ENCODE data around the gene KIF3B.
"Not testable (repeated sequence)": the region's sequence is repeated elsewhere in the genome, so short reads cannot be mapped to it uniquely, and the experiment has no call there.

The KIF3B gene

DNA sequence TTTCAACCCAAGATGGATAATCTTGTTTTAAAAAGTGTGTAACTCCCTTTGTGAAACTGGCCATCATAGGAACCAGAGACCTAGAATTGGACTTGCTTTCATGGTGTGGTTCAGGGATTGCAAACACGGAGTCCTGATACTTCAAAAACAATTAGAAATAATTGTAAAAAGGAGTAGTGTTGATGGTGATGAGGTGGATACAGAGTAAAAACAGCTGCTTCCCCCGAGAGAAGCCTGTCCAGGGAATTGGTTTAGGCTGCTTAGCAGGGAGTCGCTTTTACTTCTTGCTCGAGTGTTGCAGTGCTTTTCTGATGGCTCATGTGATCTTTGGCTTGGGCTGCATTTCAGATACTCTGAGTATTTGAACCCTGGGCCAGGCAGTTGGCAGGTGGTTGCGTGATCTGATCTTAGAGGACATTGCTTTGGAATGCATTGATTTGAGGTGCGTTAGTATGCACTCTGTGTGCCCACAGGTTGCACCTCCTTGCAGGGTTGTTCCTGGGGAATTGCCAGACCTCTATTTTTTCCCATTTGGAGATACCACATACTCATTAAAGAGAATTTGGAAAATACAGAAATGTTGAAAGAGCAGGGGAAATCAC is 19.5 kb downstream of the KIF3B start:
- DNase-seq: no peak

DNA sequence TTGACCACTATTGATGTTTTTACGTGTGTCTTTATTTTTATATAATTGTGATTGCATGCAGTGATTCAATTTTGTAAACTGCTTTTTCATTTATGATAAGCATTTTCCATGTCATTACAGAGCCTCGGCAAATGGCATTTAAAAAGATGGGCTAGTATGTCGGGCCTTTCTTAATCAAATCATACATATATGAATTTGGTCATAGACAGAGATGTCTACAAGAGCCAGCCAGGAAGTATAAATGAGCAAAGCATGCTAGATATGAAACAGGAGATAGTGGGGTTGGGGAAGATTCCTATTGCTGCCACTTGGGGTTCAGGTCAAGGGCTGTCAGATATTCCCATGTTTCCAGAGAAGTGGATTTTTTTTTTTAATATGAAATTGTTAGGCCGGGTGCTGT is 20.0 kb downstream of the KIF3B start:
- DNase-seq: no peak

DNA sequence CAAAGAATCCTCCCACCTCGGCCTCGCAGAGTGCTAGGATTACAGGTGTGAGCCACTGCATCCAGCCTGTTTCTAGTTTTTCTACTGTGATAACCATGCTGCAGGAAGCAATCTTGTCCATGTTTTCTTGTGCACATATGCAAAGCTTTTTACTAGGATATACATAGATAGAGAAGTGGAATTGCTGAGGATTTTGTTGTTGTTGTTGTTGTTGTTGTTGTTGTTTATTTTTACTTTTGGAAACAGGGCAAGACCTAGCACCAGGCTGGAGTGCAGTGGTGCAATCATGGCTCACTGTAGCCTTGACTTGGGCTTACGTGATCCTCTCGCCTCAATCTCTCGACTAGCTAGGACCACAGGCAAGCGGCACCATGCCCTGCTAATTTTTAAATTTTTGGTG is 23.2 kb downstream of the KIF3B start:
- DNase-seq: no peak

DNA sequence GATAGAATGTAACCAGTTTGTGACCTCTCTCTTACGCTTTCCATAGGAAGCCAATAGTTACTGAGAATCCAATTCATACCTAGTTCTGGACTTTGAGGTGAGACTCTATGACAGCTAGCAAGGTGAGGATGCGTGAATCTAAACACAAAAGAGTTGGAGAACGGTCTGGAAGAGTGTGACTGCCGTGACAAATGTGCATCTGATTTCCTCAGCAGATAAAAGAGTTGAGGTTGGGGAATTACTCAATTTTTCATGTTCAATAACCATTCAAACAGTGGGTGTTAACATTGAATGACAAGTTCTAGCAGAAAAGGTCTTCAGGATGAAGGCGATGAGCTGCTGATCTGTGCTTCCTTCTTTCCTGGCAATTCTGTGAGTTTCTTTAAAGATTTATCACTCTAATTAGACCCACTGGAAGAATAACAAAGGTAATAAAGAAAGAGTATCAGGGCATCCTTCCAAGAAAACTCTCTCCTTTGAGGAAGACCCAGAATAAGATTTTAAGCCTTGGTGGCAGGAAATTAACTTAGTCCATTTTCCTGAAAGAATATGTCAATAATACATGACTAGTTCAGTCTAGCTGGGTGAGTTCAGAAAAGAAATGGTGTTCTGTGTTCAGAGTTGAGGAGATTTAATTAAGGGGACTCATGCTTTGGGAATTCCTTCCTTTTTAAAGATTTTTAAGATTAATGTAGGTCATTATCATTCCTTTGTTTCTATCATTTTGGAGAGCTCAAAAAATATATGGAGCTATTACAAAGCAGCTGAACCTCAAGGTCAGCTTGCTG is 24.5 kb downstream of the KIF3B start:
- DNase-seq: no peak

DNA sequence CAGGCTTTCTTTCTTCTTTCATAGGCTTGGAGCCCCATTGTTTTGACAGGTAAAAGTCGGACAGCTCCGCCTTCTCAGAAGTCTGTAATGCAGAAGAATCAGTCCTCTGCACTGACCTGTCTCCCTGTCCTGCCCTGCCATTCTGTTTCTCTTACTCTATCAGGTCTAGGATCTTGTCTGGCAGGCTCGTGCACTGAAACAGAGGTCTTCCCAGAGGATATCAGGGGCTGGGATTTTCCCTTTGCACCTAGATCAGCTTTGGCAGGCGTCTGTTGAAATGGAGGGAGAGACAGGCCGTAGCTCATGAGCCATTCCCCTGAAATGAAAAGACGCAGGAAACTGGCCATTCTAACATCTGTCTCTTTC is 25.0 kb downstream of the KIF3B start:
- DNase-seq: no peak

DNA sequence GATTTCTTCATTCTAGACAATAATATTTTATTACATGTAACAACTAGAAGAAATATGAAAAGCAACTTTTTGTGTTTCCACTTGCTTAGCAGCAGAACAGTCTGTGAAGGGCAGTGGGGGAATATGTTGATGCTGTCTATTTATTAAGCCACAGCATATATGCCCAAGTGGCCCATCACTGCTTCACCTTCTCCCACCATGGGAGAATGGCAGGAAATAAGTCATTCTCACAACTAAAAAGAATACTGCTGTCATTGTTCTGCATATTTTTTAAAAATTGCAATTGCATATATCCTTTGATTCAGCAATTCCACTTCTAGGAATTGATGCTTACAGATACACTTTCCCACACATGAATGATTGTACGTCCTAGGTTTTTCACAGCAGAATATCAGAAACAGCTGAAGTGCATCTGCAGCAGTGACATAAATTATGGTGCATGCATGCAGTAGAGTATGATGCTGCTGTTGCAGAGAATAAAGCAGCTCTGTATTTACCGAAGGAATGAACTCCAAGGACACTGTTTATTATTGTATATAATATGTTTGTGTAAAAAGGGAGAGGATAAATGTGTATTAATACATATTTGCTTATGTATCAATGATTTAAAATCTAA is 26.8 kb downstream of the KIF3B start:
- no peak for DNase-seq

DNA sequence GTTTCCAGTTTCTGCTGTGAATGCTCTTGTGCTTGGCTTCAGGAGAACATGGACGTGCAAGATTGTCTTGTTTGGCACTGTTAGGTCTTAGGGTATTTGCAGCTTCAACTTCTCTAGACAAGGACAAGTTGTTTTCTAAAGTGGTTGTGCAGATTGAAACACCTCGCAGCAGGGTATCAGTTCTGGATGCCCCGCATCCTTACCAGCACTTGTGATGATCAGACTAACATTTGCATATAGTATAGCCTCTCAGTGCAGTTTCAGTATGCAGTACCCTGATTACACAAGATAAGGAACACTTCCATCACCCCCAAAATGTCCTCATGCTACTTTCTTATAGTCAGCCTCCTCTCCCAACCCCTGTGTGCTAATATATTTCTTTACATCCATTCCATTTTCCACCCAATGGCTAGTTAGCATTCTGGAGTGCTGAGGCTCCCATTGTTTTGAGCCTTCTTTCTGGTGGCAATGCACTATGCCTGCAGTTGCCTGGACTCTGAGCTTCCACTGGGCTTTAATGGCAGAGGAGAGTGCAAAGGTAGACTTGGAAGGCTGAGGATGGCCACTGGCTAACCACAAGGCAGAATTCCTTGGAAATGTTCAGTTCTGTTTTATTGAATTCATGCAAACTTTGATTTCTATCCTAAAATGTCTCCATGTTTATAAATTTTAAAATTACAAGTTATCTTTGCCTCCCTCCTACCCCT is 35.4 kb downstream of the KIF3B start:
- no peak for DNase-seq

DNA sequence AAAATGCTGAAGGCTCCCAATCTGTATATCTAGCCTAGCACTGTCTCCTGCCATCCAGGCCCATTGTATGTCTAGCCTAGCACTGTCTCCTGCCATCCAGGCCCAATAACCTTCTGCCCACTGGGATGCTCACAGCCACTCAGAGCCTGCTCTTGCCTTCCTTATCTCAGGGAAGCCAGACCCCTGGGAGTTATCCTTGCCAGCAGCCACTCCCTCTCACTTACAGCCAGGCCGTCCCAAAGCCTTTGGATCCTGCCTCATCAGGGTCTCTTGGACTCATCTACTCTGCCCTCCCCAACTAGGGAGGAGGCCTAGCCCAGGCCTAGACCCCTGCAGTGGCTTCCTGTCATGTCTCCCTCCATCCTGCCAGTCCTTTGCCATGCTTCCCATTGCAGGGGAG is 37.3 kb downstream of the KIF3B start:
- no peak for DNase-seq

DNA sequence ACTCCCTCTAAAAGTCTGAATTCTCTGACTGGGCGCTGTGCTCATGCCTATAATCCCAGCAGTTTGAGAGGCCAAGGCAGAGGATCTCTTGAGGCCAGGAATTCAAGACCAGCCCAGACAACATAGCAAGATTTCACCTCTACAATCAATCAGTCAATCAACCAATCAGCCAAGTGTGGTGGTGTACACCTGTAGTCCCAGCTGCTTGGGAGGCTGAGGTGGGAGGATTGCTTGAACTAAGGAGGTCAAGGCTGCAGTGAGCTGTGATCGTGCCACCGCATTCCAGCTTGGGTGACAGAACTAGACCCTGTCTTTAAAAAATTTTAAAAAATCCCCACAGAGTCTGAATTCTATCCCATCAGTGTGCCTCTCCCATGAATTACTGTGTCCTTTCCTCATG is 37.9 kb downstream of the KIF3B start:
- DNase-seq: no peak

DNA sequence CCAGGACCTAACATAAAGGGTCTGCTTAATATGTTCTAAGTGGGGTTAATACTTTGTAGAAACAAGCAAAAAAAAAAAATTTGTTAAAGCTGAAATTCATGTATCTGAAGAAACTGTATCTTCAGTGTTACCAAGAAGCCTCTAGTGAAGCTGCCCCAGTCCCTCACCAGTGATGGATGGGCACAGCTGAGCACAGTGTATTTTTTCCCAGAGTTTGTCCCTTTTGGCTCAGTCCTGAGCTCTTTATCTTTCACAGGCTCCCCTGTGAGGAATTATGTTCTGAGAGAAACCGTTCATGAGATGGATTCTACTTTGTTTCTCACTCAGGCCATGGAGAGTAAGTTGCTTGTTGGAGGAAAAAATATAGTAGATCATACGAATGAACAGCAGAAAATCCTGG is 38.4 kb downstream of the KIF3B start:
- DNase-seq: no peak

DNA sequence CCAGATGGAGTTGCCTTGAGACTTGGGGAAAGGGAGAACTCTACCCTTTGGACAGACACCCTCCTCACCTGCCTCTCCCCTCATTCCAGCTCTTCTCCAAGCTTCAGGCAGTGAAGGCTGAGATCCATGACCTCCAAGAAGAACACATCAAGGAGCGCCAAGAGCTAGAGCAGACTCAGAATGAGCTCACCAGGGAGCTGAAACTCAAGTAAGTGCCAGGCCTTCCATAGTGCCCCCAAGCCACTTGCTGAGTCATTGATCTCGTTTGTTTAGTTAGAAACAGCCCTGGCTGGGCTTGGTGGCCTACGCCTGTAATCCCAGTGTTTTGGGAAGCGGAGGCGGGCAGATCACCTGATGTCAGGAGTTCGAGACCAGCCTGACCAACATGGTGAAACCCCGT is 39.2 kb downstream of the KIF3B start:
- no peak for DNase-seq

DNA sequence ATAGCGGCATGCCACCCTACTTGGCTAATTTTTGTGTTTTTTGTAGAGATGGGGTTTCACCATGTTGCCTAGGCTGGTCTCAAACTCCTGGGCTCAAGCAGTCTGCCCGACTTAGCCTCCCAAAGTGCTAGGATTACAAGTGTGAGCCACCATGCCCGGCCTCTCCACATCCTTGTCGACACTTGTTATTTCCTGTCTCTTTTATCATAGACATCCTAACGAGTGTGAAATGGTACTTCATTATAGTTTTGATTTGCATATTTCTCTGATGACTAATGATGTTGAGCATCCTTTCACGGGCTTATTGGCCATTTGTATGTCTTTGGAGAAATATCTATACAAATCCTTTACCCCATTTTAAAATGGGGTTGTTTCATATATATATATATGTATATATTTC is 41.6 kb downstream of the KIF3B start:
- no peak for DNase-seq

DNA sequence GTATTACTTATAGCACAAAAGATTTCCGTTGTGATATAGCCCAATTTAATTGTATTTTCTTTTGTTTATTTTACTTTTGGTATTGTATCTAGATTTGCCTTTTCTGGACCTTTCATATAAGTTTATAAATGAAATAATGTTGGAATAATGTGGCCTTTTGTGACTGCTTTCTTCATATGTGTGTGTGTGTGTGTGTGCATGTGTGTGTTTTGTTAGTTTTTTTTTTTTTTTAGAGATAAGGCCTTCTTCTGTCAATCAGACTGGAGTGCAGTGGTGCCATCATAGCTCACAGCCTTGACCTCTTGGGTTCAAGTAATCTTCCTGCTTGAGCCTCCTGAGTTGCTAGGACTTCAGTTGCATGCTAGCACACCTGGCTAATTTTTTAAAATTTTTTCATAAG is 42.9 kb downstream of the KIF3B start:
- DNase-seq: no peak

DNA sequence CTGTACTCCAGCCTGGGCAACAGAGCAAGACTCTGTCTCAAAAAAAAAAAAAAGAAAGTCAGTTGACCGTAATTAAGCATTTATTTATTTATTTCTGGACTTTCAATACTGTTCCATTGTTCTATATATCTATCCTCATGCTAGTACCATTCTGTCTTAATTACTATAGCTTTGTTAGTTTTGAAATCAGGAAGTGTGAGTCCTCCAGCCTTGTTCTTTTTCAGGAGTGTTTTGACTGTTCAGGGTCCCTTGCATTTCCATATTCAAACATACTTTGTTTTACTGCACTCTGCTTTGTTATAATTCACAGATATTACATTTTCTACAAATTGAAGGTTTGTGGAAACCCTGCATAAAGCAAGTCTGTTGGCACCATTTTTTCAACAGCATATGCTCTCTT is 43.9 kb downstream of the KIF3B start:
- DNase-seq: no peak

DNA sequence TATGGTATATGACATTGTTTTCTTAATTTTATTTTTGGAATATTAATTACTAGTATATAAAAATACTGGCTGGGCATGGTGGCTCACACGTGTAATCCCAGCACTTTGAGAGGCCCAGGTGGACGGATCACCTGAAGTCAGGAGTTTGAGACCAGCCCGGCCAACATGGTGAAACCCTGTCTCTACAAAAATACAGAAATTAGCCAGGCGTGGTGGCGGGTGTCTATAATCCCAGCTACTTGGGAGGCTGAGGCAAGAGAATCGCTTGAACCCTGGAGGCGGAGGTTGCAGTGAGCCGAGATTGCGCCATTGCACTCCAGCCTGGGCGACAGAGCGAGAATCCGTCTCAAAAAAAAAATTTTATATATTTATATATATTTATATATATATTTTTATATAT is 44.8 kb downstream of the KIF3B start:
- not testable (repeated sequence) for DNase-seq

DNA sequence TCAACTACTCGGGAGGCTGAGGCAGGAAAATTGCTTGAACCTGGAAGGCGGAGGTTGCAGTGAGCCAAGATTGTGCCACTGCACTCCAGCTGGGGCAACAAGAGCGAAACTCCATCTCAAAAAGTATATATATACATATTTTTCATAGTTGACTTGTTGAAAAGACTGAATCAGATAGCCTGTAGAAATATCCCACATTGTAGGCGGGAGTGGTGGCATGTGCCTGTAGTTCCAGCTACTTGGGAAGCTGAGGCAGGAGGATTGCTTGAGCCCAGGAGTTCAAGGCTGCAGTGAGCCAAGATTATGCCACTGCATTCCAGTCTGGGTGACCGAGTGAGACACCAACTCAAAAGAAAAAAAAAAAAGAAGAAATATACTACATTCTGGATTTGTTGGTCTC is 46.3 kb downstream of the KIF3B start:
- DNase-seq: not testable (repeated sequence)

DNA sequence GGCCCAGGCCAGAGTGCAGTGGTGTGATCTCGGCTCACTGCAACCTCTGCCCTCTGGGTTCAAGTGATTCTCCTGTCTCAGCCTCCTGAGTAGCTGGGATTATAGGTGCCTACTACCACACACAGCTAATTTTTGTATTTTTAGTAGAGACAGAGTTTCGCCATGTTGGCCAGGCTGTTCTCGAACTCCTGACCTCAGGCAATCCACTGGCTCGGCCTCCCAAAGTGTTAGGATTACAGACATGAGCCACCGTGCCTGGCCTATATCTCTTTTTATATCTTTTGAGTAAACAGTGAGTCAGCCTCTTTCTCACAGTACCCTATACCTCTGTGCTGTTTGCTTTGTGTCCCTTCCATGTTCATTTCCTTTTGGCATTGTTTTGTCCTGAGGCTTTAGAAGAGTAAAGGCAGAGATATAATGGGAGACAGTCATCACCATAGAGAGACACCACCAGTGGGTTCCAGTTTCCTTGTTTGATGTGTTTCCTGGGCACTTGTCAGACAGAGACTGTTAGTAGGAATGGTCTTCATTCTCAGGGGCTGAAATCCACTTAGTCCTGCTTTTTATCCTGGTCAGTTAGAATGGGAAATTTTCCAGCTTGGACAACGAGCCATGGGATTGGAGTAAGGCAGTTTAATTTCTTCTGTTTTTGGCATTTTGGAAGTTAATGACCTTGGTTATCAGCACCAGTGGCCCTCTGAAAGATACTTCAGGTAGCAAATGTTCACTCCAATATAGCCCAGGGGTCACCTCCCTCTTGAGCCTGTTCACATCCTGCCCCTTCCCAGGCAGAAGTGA is 48.5 kb downstream of the KIF3B start:
- DNase-seq: no peak

DNA sequence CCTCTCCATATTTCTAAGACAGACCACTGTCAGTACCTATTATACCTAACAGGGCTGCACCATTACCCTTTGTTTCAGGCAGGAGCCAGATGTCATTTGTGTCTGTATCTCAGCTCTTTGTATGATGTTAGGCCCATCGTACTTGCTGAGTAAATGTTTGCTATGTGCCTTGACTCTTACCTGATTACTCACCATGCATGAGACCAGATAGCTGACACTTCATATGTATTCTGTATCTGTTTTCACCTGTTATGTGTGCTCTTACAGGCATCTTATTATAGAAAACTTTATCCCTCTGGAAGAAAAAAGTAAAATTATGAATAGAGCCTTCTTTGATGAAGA is 49.0 kb downstream of the KIF3B start:
- no peak for DNase-seq

DNA sequence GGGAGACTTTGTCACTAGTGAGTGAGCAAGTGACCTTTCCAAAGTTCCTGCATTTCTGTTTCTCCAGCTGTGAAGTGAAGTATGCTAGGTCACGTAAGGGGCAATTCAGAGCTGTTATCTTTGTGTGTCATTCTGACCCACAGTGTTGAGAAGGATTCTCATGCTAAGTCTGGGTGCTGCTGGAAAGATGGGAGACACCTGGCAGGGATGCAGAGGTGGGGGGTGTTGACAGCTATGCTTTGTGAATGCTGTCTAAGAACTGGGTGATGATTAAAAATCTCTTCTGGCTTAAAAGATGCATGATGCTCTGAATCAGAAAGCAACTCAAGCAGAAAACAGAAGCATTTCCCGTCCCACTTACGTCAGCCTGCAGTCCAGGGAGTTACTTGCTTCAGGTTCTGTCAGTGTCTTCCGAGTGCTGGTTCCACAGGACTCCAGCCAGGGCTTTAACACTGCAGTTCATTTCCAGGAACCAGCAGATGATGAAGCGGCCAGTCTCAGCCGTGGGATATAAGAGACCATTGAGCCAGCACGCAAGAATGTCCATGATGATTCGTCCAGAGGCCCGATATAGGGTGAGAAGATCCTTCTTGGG is 49.7 kb downstream of the KIF3B start:
- DNase-seq: no peak

DNA sequence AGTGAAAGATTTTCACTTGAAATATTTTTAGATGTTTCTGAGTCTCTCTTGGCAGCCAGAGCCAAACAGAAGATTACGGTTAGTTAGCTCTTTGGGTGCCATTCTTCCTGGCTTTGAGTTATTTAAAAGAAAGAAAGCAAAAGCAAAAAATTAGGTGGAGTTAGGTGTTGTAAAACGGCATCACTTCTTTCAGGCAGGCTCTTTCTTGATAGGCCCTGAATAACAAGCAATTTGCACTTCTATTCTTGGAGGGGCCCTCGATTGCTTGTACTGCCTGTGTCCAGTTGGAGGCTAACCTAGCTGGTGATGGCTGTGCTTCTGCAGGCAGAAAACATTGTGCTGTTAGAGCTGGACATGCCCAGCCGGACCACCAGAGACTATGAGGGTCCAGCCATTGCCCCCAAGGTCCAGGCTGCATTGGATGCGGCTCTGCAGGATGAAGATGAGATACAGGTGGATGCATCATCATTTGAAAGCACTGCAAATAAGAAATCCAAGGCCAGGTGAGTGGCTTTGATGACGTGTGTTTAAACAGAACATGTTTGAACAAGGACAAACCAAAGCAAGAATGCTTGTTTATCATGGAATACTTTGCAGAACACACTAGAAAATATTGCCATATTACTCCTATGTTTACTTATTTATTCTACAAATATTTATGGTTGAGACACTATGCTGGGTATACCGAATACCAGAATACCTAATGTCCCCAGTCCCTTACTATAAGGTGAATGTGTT is 52.5 kb downstream of the KIF3B start:
- no peak for DNase-seq

DNA sequence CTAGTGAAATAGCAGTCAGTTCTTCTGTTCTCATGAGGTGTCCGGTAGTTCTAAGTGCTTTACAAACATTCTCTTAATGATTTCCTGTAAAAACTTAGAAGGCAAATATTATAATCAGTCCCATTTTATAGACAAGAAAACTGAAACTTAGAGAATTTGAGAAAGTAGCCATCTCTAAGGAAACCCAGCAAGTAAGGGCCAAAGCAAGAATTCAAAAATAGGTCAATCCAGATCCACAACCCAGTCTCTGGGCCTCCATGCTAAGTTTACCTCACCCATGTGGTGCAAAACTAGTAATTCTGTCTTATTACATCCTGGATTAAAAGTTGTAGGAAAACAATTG is 53.1 kb downstream of the KIF3B start:
- DNase-seq: no peak

DNA sequence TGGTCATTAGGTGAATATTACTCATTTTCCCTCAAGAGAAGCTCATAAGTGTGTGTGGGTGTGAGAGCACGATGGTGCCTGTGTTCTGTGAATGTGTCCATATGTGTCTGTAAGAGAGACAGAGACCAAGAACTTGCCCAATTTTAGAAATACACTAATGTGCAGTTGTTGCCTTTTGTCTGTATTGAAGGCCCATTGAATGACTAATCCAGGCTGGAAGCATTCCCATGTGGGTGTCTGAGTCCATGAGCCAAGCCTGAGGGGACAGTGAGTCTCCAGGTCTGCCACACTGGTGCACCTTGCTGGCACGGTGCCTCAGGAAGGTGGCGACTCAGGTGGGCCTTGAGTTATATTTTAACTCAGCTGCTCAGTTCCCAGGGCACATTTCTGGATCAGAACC is 55.2 kb downstream of the KIF3B start:
- DNase-seq: no peak

Data from C1 segment of cervical spinal cord (tissue), 14 donors.